Measurements from ENCODE around the gene ZNF70. TPM values are rescaled to one million over a fixed set of nuclear protein-coding genes. Genes with fewer than 3 reads are reported as not detected.

ZNF70 gene
- total and polyA plus RNA-seq, 9 of the 15 experiments (the other 6 are each of a cell fraction or from before 2014, with no cell fraction given) = 0.14 to 3.3 (median 1.4) TPM

DNA sequence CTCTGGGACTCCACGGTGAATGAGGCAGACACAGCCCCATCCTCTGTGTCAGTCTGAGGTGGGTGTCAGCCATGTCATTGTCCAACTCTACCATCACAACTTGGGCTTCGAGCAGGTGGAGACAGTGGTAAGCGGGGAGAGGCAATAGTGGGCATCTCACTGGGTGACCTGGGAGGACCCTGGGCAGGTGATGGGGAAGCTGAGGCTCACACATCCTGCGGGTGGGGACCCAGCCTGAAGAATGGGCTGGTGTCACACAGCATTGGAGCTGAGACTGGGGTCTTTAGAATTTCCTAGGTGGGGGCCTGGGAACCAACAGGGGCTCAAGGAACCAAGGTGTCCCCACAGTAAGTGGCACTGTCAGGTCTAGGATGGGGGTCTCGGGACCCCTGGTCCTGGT, 28.8 kb upstream of the ZNF70 start:
- H2AFZ ChIP-seq (ENCODE audit: low read depth, low read length) = no peak overlapping the region
- WGBS (ENCODE audit: insufficient coverage, low coverage, missing lambda C conversion rate) = 21% methylated on average over 4 of the region's 5 CpGs
- H3K4me2 ChIP-seq (ENCODE audit: insufficient read depth, low read length) = no peak overlapping the region

More for the DNA sequence above, 28.8 kb upstream of the ZNF70 start:
- Histone ChIP-seq H3K9ac (ENCODE audit: insufficient read depth in 1 of 2, low read depth in 2 of 2, low read length in 2 of 2) (no peak overlapping the region), H3K27me3 (ENCODE audit: control insufficient read depth in 2 of 2, insufficient read depth in 2 of 2, low read length in 2 of 2) (no peaks in the 10 kb centered on the region), H3K9me1 (ENCODE audit: control insufficient read depth, insufficient read depth, low read length) (no peaks in the 10 kb centered on the region), H3K36me3 (ENCODE audit: control insufficient read depth, insufficient read depth, low read length) (no peaks in the 10 kb centered on the region), H3K4me3 (no peak overlapping the region), H3K9me3 (replicated peaks; ENCODE audit: control insufficient read depth, insufficient read depth, low read depth, low read length) (no peaks in the 10 kb centered on the region), H3K79me2 (ENCODE audit: control insufficient read depth, insufficient read depth, low read length) (no peaks in the 10 kb centered on the region), H3K4me1 (replicated peaks in 1 of 2; ENCODE audit: control insufficient read depth in 2 of 2, insufficient read depth in 2 of 2, low read length in 2 of 2) (peaks cover 0 to 22% of the 10 kb centered on the region in 2 experiments; a peak in 2 of 5 replicates), H4K20me1 (replicated peaks; ENCODE audit: control insufficient read depth, insufficient read depth, low read length) (no peaks in the 10 kb centered on the region), H3K27ac (ENCODE audit: extremely low read depth, low read depth, low read length) (no peak overlapping the region)
- ATAC-seq = no peak
- ChIA-PET POLR2A (interaction anchor here (0.6 to 1.1 kb wide), 2 partner anchors 16 to 589 kb away, joined by 3 to 4 read pairs; no protein-coding TSS in a partner anchor), CTCF (ENCODE audit: low intra/inter-chr PET ratio) (no interaction called here)
- no peak for DNase-seq (ENCODE audit: extremely low read depth in 1 of 4, low spot score in 3 of 4)
- intact Hi-C loops (cut with micrococcal nuclease) = no loop called here
- BruUV-seq (replicated peaks) = no TSS peak
- no peak for TF ChIP-seq AFF4 (CRISPR knock-in tag; IDR thresholded peaks at IDR 0.05)
- in situ Hi-C loops (cut with MboI) = no loop called here
- no peak for FAIRE-seq

Data from K562 (cell line).